Ishikawa (cell line): ENCODE data around the gene TCN2.

Experiments used
- EP300 ChIP-seq: IDR thresholded peaks from 2 replicates; pipeline ENCODE4 v1.6.1; 2012; ENCODE audit warnings: borderline replicate concordance
- RAD21 ChIP-seq: IDR thresholded peaks from 2 replicates; pipeline ENCODE4 v1.6.1; 2012; ENCODE audit warnings: low read depth
- TF ChIP-seq, protein P1 (sequence below): IDR thresholded peaks from 2 replicates; pipeline ENCODE4 v1.6.1; 2012

DNA sequence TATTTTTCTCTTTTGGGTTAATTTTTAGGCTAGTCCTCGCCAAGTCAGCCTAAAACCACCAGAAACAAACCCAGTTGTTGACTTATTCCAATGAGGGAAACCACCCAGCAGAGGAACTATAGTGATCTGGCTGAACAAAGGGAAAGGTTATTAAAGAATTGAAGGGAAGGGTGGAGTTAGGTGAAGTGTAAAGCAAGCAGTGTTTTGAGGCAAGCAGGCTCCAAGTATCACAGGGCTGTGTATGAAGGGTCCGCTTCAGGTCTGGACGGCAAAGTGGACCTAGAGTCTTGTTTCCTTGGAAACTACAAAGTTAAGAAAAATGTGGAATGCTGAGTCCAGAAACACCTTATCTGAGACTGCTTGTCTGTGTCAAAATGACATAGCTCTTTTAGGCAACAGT lies 3.2 kb upstream of the TCN2 start:
- TF ChIP-seq, protein P1, sequence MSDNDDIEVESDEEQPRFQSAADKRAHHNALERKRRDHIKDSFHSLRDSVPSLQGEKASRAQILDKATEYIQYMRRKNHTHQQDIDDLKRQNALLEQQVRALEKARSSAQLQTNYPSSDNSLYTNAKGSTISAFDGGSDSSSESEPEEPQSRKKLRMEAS = no peak
- TF ChIP-seq EP300 (no peak), RAD21 (no peak)
